CD14-positive monocyte (primary cell): ENCODE results near the gene DOCK4. TPM values are rescaled to one million over a fixed set of nuclear protein-coding genes. Genes with fewer than 3 reads are reported as not detected.

Experiments used
- DNase-seq, 3 donors: peaks; one replicate each; pipeline ENCODE4 v3.0.0-alpha.2; 2011 to 2022
- H2AFZ ChIP-seq: 2 replicates; pipeline ENCODE4 v1.6.0; 2012; ENCODE audit warnings: mild to moderate bottlenecking, low read depth, low read length, inconsistent platforms; ENCODE audit not compliant: insufficient read depth, poor library complexity, severe bottlenecking
- H3K27ac ChIP-seq, 2 donors: 1 replicate in 1 of 2; 2 replicates in 1 of 2; pipeline ENCODE4 v1.5.1; 2012 to 2013; ENCODE audit warnings: low read length in 2 of 2, control low read depth in 1 of 2, inconsistent platforms in 1 of 2, low read depth in 1 of 2, mild to moderate bottlenecking in 1 of 2
- H3K27me3 ChIP-seq, 2 donors: one replicate each; pipeline versions ENCODE4 v1.6.0 to v1.6.1; 2011 to 2013; ENCODE audit warnings: low read length in 2 of 2; ENCODE audit not compliant: control insufficient read depth in 2 of 2, insufficient read depth in 2 of 2
- H3K36me3 ChIP-seq, 2 donors: replicated peaks in 1 of 2; 1 replicate in 1 of 2; 2 replicates in 1 of 2; pipeline versions ENCODE4 v1.5.1 to v1.6.1; 2012 to 2013; ENCODE audit warnings: low read length in 2 of 2, control low read depth in 1 of 2, inconsistent platforms in 1 of 2, mild to moderate bottlenecking in 1 of 2; ENCODE audit not compliant: insufficient read depth in 2 of 2, control insufficient read depth in 1 of 2
- H3K4me1 ChIP-seq, 2 donors: 1 replicate in 1 of 2; 2 replicates in 1 of 2; pipeline versions ENCODE4 v1.5.1 to v1.6.1; 2012 to 2013; ENCODE audit warnings: low read length in 2 of 2, control low read depth in 1 of 2, inconsistent platforms in 1 of 2, mild to moderate bottlenecking in 1 of 2, moderate library complexity in 1 of 2; ENCODE audit not compliant: insufficient read depth in 2 of 2, control insufficient read depth in 1 of 2
- H3K4me2 ChIP-seq: replicated peaks from 2 replicates; pipeline ENCODE3; 2012; ENCODE audit warnings: low read length, moderate library complexity, mild to moderate bottlenecking; ENCODE audit not compliant: poor library complexity, severe bottlenecking; ENCODE audit errors: extremely low read depth
- H3K4me3 ChIP-seq, 3 experiments: fragments of 200-600 bp in 1 of 3; sonication (generic) in 1 of 3; replicated peaks in 1 of 3; 1 replicate in 2 of 3; 2 replicates in 1 of 3; pipeline ENCODE4 v1.5.1; 2011 to 2013; ENCODE audit warnings: low read length in 3 of 3, mild to moderate bottlenecking in 3 of 3, control low read depth in 2 of 3, low read depth in 2 of 3, inconsistent platforms in 1 of 3, moderate library complexity in 1 of 3
- H3K79me2 ChIP-seq: 2 replicates; pipeline ENCODE4 v1.6.0; 2012; ENCODE audit warnings: mild to moderate bottlenecking, control low read depth, inconsistent platforms, low read length, moderate library complexity; ENCODE audit not compliant: insufficient read depth
- H3K9ac ChIP-seq: 2 replicates; pipeline ENCODE4 v1.6.0; 2017; ENCODE audit warnings: low read length, mild to moderate bottlenecking; ENCODE audit not compliant: insufficient read depth, poor library complexity, severe bottlenecking
- H3K9me3 ChIP-seq, 2 donors: replicated peaks in 1 of 2; 1 replicate in 1 of 2; 2 replicates in 1 of 2; pipeline versions ENCODE4 v1.5.1 to v1.6.1; 2012 to 2013; ENCODE audit warnings: low read length in 2 of 2, control low read depth in 1 of 2; ENCODE audit not compliant: control insufficient read depth in 1 of 2, insufficient read depth in 1 of 2
- H4K20me1 ChIP-seq: 2 replicates; pipeline ENCODE4 v1.6.0; 2012; ENCODE audit warnings: mild to moderate bottlenecking, low read length, control low read depth, moderate library complexity; ENCODE audit not compliant: insufficient read depth
- H3K27ac Mint-ChIP-seq, 7 donors: one replicate each; pipeline ENCODE4 v1.8.0; 2020; ENCODE audit warnings: mild to moderate bottlenecking in 7 of 7, mixed read lengths in 7 of 7, moderate library complexity in 6 of 7, inconsistent platforms in 2 of 7
- H3K27me3 Mint-ChIP-seq, 3 donors: one replicate each; pipeline ENCODE4 v1.8.0; 2021 to 2022; ENCODE audit warnings: low read depth in 3 of 3, mild to moderate bottlenecking in 3 of 3, mixed read lengths in 3 of 3, moderate library complexity in 3 of 3, inconsistent platforms in 1 of 3
- H3K36me3 Mint-ChIP-seq, 2 donors: one replicate each; pipeline ENCODE4 v1.8.0; 2020; ENCODE audit warnings: mixed read lengths in 2 of 2, inconsistent platforms in 1 of 2, mild to moderate bottlenecking in 1 of 2
- H3K4me1 Mint-ChIP-seq: one replicate; pipeline ENCODE4 v1.8.0; 2020; ENCODE audit warnings: mild to moderate bottlenecking, mixed read lengths
- H3K4me3 Mint-ChIP-seq, 2 donors: one replicate each; pipeline ENCODE4 v1.8.0; 2020; ENCODE audit warnings: mild to moderate bottlenecking in 2 of 2, mixed read lengths in 2 of 2, moderate library complexity in 1 of 2
- H3K9me3 Mint-ChIP-seq, 7 donors: one replicate each; pipeline ENCODE4 v1.8.0; 2020 to 2022; ENCODE audit warnings: mixed read lengths in 7 of 7, mild to moderate bottlenecking in 6 of 7, moderate library complexity in 6 of 7, inconsistent platforms in 2 of 7
- CTCF ChIP-seq: fragments of 200-600 bp; IDR thresholded peaks from one replicate; pipeline ENCODE4 v1.8.0; 2022; ENCODE audit warnings: antibody characterized with exemption, mild to moderate bottlenecking
- WGBS: methylation state at CpG from one replicate; pipeline ENCODE4 v1.1.5; 2013; ENCODE audit warnings: missing lambda C conversion rate; ENCODE audit not compliant: insufficient coverage; 5-methylcytosine and 5-hydroxymethylcytosine counted together
- intact Hi-C, 2 donors: fragments of 100-400 bp; cut with micrococcal nuclease; formaldehyde crosslinking; loops; one replicate each; pipeline versions ENCODE4 v1.15.0 to v1.15.1; 2023
- polyA plus RNA-seq, 3 donors: library from polyadenylated mRNA; depleted of rRNA in 1 of 3; unstranded in 2 of 3; stranded (reverse) in 1 of 3; fragments of 300-500 nt in 2 of 3; fragments of >200 nt in 1 of 3; fragmentation: Illumina TruSeq in 2 of 3; gene quantifications; 1 replicate in 2 of 3; 2 replicates in 1 of 3; pipeline ENCODE4 v1.2.3, GENCODE V29; 2012 to 2021

DOCK4 gene
- polyA plus RNA-seq, 3 donors = 1.3 to 5.0 (median 2.7) TPM

DNA sequence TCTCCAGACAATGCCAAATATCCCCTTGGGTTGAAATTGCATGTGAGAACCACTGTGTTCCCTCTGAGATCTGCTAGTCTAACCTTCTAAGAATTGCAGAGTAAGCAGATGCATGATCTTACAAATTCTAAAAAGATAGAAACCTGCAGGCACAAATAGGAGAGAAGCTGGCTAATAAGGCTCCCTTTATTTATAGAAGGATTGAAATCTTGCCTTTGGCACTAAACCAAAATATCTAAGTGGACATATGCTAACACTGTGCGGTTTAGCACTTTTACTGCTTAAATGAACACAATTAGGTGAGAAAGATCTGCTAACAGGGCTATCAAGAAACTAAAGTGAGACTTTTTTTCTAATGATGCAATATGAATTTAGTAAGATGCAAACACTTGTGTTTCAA, 225.5 kb downstream of the DOCK4 start:
- TF ChIP-seq CTCF = no peak
- no peaks in the 10 kb centered on the region for H3K36me3 ChIP-seq
- no peak overlapping the region for H3K9ac ChIP-seq
- H3K4me3 ChIP-seq = no peak overlapping the region
- no peak overlapping the region for H3K27ac ChIP-seq
- H3K27ac Mint-ChIP-seq = no peak overlapping the region
- no CpG with 5 or more reads among the region's 1 CpG for WGBS
- intact Hi-C loops = loop anchor here (10.0 kb wide), 2 partner anchors 104 to 224 kb away; partner anchors contain the start of genes DOCK4 (in 1 of the 2) and ZNF277 (in 1 of the 2)
- H3K9me3 Mint-ChIP-seq = peaks cover 0 to 2% (median 0%) of the 10 kb centered on the region in 7 donors
- H3K4me2 ChIP-seq = no peak overlapping the region
- peaks cover 2 to 11% of the 10 kb centered on the region in 2 donors for H3K36me3 Mint-ChIP-seq
- DNase-seq = no peak
- H3K79me2 ChIP-seq = no peaks in the 10 kb centered on the region
- H3K4me1 Mint-ChIP-seq = peaks cover 1% of the 10 kb centered on the region
- H3K27me3 ChIP-seq = no peaks in the 10 kb centered on the region
- H4K20me1 ChIP-seq = no peaks in the 10 kb centered on the region
- H2AFZ ChIP-seq = no peak overlapping the region
- H3K4me3 Mint-ChIP-seq = no peak overlapping the region
- H3K27me3 Mint-ChIP-seq = peaks cover 1 to 5% (median 2%) of the 10 kb centered on the region in 3 donors
- no peaks in the 10 kb centered on the region for H3K9me3 ChIP-seq
- peaks cover under 1% of the 10 kb centered on the region in 2 donors for H3K4me1 ChIP-seq

- Histone ChIP-seq H3K9me3 (no peaks in the 10 kb centered on the region), H4K20me1 (no peaks in the 10 kb centered on the region), H3K27ac (no peak overlapping the region), H3K4me1 (no peaks in the 10 kb centered on the region), H3K4me3 (no peak overlapping the region), H3K36me3 (no peaks in the 10 kb centered on the region), H3K4me2 (no peak overlapping the region), H3K79me2 (no peaks in the 10 kb centered on the region), H3K27me3 (no peaks in the 10 kb centered on the region), H3K9ac (no peak overlapping the region), H2AFZ (no peak overlapping the region)
- peaks cover 0 to 6% (median 0%) of the 10 kb centered on the region in 3 donors for H3K27me3 Mint-ChIP-seq
- DNase-seq = no peak
- peaks cover 3% of the 10 kb centered on the region for H3K4me1 Mint-ChIP-seq
- intact Hi-C loops = no loop called here
- no peak for TF ChIP-seq CTCF
- no peak overlapping the region for H3K27ac Mint-ChIP-seq
- no peaks in the 10 kb centered on the region for H3K36me3 Mint-ChIP-seq
- WGBS = no CpG with 5 or more reads among the region's 4 CpGs
- no peaks in the 10 kb centered on the region for H3K9me3 Mint-ChIP-seq
- H3K4me3 Mint-ChIP-seq = no peak overlapping the region
Measured at GRCh38 chr7:111975346-111975745, 230.9 kb downstream of the DOCK4 start.
